ENCODE data around the gene KCTD20.

Gene KCTD20

DNA sequence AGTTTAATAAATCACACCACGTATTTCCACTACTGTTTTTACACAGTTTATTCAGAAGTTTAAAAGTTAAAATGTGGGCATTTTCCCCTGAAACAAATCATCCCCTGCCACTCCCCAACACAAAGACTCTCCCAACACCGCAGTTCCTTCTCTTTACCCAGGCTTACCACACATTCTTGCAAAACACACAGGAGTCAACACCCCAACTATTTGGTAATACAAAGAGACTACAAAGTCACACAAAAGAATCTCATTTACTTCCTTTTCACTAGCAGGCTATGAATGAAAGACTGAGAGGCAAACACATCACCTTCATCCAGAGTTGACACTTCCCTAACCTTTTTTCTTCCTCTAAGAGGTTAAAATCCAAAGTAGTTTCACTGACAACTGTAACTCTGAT is 51.1 kb downstream of the KCTD20 start:
- no peak for DNase-seq (ENCODE audit: low read depth in 3 of 3)

DNA sequence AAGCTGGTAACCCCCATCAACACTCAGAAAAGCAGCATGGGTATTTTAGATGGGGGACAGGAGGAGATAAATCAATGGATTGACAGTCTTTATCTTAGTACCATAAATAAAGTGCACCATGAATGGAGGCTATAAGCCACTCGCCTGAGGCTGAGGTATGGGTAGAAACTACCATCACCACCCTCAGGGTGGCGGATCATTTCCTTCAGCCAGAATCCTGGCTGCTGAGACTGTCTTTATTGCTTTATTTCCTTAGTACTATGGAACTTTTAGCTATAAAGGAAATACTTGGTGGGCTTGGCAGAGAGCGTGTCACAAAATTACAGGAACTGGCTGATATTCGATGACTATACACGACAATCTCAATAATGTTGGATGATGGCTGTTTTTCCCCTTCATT is 52.3 kb downstream of the KCTD20 start:
- no peak for DNase-seq (ENCODE audit: low read depth in 3 of 3)

DNA sequence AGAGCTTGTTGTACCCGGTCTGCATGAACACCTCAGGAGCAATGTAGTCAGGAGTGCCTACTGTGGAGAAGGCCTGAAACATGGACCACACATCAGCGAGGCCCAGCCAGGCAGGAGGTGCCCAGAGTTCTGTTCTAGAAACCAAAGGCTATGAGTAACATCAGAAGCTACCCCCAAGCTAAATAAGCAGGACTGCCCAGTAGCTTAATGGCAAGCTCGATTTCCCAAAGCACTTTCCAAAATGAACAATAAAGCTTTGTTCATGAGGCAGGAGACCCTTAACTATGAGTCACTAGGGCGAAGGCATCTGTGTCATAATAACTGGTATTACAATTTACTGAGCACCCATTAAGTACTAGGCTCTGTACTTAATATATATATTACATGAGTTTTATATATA is 57.1 kb downstream of the KCTD20 start:
- no peak for DNase-seq (ENCODE audit: low read depth in 3 of 3)

DNA sequence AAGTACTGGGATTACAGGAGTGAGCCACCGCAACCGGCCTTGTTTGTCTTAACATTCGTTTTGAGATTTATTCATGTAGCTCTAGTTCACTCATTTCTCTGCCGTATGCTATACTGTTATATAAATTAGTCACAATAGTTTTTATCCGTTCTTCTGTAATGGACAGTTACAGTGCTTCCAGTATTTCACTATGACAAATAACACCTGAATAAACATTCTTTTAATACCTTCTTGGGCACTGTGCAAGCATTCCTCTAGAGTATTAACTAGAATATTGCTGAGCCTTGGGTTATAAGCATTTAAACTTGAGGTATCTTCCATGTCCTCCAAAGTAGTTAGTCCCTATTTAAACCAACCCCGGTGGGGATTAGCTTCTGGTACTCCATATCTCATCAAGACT is 58.9 kb downstream of the KCTD20 start:
- DNase-seq (ENCODE audit: low read depth in 3 of 3), result no peak

DNA sequence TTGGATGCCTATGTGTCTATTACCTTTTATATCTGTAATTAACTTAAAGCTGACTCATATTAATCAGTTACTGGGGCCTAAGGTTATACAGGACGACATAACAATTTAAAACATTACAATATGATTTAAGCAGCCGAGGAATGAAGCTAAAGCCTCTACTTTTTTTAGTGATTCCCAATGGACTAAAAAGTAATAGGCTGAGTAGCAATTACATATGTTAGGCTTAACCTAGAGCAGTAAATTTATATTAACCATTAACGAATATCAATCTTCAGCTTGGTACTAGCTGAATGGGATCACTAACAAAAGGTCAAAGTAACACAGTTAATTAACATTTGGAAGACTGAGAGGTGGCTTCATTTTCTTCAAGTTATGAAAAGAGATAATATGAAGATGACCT is 61.4 kb downstream of the KCTD20 start:
- DNase-seq (ENCODE audit: low read depth in 3 of 3), result no peak

DNA sequence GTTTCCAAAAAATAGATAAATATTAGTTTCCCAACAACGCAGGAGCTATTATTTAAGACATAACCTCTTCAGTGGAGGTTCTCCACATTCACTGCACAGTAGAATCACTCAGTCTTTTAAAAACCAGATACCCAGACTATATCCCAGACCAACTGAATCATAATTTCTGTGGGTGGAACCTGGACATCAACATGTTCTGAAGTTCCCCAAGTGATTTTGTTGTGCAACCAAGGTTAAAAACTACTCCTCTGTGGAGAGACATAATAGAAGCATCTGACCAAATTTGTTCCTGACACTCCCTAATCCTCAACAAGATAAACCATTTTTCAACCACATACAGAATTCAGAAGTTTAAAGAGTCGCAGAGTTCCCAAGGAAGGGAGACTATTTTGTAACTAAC is 62.2 kb downstream of the KCTD20 start:
- DNase-seq (ENCODE audit: low read depth in 3 of 3), result no peak

DNA sequence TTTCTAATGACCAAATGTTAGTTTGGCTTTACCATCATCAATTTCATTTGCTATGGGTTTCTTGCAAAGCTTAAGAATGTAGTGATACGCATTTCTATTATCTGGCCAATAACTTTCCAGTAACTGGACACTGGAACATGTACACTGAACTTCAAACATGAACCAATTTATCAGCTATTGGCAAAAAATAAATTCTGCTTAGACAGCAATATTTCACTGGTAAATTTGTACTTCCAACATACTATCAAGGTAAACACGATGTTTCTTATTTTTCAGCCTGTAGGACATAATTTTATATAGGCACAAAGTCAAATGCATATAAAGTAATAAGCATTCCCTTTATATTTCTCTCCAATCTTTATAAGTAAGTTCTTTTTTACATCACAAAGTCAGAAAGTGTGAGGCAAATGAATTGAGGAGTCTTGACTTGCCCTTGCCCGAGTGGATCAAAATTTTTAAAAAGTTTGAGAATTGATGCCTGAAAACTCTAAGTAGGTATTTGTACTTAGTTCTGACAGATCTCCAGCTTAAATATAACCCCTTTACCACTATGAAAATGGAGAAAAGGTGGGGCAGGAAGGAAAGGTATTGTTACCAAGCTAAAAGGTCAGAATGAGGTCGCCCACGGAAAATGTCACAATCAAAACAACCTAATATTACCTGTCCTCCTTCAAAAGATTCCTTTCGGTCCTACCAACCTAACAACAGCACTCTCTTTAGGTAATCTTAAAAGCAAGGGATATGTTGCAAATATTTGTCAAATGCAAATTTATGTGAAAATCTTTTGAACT is 63.1 kb downstream of the KCTD20 start:
- no peak for DNase-seq (ENCODE audit: low read depth in 3 of 3)

DNA sequence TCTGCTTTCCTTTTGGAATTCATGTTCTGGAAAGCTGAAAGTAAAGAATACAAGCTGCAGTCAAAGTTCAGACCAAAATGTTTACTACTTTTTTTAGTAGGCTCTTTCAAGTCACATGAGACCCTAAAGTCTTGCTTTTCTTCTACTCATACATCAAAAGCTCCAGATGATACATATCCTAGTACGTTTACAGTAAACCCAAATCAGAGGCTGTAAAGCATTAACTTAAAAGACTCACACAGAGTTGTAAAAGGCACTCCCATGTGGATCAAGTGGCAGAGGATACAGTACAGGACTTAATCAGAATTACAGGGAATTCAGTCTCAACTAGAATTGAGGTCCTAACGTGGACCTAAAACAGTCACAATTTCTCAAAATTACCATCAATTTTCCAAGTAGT is 63.8 kb downstream of the KCTD20 start:
- DNase-seq (ENCODE audit: low read depth in 3 of 3), result no peak

DNA sequence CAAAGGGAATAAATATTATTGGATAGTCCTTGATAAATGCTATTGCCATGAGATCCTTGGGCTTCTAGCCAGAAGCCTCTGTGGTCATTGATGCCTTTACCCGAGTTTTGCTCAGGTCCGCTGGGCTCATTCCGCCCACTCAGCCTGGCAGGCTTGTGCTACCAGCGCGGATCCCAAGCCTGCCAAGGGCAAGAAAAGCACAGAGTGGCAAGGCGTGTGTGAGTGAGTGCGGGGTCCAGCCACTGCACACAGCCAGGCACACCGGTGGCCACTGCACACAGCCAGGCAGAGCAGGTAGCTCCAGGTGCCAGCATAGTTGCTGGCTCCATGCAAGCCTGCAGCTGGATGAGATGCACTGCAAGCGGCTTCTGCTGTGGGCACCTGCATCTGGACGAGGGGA is 65.7 kb downstream of the KCTD20 start:
- no peak for DNase-seq (ENCODE audit: low read depth in 3 of 3)

DNA sequence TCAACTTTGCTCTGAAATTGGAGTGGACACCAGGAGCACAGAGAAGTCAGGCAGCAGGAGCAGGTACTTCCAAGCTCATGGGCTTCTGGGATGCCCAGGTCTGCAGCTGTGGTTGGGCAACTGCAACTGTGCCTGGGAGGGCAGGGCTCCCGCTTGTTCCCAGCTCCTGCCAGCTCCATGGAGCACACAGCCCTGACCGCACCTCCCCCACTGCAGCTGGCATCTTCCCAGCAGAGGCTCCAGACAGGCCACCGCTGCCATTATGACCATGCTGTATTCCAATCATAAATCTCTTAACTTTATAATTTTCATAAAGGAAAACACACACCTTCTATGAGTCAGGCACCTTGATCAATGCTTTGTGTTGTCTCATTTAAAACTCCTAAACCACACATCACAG is 67.6 kb downstream of the KCTD20 start:
- no peak for DNase-seq (ENCODE audit: low read depth in 3 of 3)

DNA sequence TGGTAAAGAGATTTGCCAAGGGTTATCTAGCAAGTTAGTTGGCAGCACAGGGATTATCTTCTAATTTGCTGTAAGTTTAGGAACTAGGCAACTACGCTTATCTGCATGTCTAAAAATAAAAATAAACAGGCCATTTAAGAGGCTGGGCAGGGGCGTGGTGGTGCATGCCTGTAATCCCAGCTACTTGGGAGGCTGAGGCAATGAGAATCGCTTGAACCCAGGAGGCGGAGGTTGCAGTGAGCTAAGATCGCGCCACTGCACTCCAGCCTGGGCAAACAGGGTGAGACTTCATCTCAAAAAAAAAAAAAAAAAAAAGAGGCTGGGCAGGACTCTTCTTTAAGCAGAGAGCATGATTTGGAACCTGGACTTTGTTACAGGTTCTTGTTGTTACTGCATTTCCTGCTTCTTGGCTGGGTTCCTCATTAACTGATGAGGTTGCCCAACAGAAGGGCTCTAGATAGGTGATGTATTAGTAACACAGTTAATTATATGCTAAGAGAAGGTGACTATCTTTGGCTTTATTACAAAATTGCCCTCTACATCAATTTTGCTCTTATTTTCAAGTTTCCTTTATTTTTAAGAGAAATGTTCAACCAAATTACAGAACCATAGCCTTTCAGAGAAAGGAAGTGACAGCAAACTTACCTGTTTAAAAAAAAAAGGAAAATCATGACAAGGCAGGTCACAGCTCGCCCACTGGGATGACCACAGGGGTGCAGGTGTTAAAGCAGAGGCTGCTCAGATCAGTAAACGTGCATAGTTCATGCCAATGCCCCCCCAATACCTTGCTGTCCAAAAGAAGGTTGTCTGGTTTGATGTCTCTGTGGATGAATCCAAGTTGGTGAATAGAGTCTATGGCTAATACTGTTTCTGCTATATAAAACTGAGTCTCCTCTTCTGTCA is 72.0 kb downstream of the KCTD20 start:
- DNase-seq (ENCODE audit: low read depth in 3 of 3), result no peak

DNA sequence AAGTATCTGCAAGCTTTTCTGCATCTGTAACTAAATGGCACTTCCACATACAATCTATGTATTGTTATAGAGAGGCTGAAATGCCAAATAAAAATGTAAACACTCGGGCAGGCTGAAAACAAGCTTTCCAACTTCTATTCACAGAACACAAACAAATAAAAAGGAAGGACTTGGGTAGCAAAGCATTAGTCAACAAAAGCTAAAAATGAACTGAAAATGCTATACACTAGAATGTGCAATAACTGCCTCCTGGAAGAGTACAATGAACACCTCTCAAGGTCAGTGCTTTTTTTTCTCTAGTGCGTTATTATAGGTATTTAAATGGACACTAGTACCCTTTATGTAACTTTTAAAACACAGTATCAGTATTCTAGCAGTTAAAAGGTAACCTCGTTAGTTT is 73.0 kb downstream of the KCTD20 start:
- no peak for DNase-seq (ENCODE audit: low read depth in 3 of 3)

DNA sequence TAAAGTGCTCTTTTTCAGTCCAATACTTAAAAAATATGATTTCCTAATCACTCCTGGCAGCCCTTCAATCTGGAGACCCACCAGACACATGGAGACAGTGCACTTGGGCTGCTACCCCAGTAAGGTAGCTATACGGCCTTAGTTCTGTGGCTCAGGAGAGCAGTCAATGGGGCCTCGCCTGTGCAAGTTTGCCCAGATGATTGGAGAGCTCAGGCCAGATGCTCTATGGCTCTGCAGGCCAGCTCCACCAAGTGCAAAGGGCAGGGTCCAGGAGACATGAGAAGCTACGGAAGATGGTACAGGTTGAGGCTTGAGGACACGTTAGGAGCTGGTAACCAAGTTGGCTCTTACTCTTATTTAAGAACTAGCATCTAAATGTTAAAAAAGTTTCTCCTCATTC is 73.8 kb downstream of the KCTD20 start:
- no peak for DNase-seq (ENCODE audit: low read depth in 3 of 3)

DNA sequence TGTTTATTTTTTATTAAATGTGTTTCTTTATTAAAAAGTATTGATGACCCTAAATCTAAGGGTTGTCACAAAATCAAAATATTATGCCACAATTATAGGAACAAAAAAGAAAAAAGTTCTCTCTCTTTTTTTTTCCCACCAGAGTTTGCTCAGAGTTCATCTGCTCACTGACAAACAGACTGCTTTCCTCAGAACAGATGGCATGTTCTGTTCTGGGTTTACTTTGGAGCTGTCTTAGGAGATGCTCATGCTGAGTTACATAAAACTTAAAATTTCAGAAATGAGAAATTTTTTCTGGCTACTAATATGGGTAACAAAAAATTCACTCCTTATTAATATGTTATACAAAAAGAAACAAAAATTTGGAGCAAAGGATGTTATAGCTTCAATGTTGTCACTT is 74.2 kb downstream of the KCTD20 start:
- no peak for DNase-seq (ENCODE audit: low read depth in 3 of 3)

DNA sequence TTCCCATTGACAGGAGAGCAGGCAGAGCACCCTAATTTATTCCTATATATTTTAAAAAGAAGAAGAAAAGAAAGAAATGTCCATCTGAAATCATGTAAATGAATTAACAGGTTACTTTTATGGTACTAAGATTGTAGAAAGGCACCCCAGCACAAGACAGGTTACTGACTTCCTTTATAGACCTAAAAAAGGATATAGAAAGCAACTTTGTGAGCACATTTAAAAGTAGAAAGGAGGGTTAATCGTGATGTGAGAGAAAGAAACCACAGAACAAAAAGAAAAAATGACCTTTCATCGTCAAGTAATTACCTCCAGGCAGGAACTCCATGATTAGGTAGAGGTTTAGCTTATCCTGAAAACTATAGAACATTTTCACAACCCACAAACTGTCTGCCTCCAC is 74.6 kb downstream of the KCTD20 start:
- DNase-seq (ENCODE audit: low read depth in 3 of 3), result no peak

DNA sequence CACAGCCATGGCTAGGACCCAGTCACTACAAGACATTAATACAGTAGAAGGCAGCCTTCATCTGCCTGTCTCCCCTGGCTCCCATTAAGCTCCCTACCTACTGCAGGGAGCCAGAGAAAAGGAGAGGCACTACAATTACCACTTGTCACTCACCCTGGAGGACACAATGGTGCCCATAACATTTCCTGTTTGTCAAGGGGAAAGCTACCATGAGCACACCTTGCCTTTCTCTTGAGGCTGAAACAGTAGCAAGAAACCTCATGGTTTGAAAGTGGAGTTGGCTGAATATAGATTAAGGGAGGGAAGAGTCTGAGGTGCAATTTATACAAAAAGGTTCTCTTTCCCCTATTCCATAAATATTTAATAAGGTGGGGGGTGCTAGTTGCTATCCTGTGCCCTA is 76.6 kb downstream of the KCTD20 start:
- no peak for DNase-seq (ENCODE audit: low read depth in 3 of 3)

DNA sequence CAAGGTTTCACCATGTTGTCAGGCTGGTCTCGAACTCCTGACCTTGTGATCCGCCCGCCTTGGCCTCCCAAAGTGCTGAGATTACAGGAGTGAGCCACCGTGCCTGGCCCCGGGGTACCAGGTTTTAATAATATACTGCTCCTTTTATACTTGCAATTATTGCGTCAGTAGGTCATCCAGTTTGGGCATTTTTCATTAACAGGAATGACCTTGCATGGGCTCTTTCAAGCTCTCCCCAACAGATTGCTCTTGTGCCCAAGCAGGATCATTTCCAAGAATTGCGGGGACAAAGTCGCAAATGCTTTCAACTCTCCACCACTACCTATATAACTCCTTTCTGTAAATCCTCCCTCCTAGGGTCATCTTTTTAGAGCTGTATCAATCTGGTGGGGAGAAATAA is 80.7 kb downstream of the KCTD20 start:
- DNase-seq (ENCODE audit: low read depth in 3 of 3), result no peak

DNA sequence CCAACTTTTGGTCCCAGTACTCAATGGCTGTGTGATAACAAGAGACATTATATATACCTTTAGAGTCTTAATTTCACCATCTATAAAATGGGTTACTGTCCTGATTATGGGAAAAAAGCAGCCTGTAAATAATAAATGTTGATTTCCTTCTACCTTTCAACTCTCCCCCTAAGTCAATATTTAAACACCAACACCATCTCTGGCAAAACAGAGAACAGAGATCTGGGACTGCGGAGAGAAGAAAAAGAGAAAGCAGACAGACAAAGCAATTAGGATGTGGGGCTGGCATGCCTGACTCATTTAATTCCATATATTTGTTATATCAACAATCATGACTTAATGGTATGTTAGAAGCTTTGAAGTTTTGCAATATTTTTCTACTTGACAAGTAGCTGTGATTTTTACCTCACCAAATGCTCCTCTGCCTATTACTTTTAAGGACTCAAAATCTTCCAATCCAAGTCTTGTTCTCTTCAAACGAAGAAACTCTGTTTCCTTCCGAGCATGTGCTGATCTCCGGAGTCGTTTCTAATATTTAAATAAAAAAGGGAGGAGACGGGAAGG is 81.2 kb downstream of the KCTD20 start:
- DNase-seq (ENCODE audit: low read depth in 3 of 3), result no peak

DNA sequence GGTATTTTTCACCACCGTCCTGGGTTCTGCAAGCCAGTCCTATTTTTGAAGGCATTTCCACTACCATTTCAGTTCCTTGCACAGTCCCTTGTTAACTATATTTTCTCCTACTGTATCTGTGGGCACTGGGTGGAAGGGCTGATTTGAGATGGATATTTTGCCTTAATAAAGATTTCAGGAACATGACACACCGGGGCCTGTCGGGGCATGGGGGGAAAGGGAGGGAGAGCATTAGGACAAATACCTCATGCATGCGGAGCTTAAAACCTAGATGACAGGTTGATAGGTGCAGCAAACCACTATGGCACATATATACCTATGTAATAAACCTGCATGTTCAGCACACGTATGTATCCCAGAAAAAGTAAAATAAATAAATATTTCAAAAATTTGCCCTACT is 82.1 kb downstream of the KCTD20 start:
- no peak for DNase-seq (ENCODE audit: low read depth in 3 of 3)

DNA sequence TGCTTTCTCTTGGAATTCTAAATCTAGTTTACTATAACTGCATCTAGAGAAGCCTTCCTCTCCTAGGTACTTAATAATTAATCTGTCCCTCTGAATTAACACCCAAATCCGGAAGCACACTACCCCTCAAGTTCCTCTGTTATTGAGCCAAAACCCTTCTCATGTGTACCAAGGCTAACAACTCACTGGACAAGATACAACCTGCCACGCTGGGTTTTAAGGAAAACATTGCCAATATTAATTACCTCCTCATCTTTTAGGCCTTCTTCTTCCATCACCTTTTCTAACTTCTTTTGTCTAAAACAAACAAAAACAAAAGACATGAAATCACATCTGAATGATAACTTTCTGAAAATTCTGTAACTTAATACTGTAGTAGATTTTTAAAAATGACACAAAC is 82.5 kb downstream of the KCTD20 start:
- no peak for DNase-seq (ENCODE audit: low read depth in 3 of 3)

DNA sequence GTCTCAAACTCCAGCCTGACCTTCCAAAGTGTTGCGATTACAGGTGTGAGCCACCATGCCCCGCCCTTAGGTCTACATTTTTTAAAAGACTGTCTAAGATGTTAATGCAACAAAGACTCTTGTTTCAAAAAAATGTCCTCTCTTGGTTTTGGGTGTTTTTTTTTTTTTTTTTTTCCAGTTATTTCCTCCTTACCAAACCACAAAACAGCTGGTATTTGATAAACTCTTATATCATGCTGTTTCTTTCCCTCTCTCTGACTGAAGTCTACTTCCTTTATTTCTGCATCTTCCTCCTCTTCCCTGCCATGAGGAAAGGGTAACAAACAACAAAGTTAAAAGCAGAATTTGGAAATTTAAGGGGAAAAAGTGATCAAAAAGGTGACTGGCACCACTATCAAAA is 83.3 kb downstream of the KCTD20 start:
- DNase-seq (ENCODE audit: low read depth in 3 of 3), result no peak

DNA sequence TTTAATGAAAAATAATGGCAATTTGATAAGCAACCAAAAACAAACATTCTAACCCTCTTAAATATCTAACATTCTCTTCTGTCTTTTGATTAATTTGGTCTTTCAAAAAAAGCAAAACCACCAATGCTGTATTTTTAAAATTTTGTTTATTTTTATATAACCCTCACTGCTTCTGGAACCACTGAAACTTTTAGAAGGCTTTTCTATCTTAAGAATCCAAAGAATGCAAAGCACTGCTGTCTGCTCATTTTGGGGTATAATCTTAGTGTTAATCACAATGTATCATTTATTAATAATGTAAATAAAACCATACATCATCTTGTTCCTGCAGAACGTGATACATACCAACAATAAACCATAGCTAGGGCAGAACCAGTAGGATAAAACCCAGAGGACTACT is 90.5 kb downstream of the KCTD20 start:
- no peak for DNase-seq (ENCODE audit: low read depth in 3 of 3)

Measured in stimulated activated CD4-positive, alpha-beta T cell treated with anti-CD3 and anti-CD28 coated beads, TNF-alpha, amount 100 ng/mL, for 48 hours (primary cell).